8988T (cell line): Measurements from ENCODE around the gene CCL11.
"Not testable (repeated sequence)": the region's sequence is repeated elsewhere in the genome, so short reads cannot be mapped to it uniquely, and the experiment has no call there.

Experiments
- DNase-seq: peaks from one replicate; pipeline ENCODE4 v3.0.0; 2011

CCL11 gene

DNA sequence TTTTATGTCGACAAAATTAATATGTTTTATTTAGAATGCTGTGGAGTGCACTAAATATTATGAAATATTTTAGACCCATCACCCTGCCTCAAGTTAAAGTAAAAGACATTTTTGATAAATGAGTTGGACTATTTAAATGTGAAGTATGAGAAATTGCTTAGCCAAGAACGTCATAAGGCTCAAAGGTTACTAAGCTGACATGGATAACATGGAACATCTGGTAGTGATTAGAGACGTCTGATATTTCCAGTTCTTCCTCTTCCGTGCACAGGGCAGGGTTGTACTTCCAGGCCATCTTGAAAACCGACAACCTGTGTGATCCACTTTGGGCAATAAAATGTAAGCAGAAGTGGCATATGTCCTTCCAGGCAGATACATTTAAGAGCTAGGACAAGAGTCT is 26.5 kb downstream of the CCL11 start:
- no peak for DNase-seq

DNA sequence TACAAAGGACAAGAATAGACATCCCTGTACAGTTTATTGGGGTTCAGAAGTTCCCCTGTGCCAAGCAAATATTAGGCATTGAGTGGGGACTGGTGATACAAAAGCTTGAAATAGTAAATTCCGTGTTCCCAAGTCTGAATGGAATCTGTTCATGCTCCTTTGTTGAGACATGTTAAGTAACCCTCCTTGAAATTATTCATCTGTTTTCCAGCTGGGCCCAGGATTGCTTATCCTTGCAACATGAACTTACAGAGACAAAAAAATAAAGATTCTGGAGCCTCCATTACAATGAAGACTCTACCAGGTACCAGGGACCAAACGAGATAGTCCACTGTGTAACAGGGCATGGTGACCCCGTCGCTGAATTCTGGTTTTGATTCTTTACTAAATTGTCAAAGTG is 27.6 kb downstream of the CCL11 start:
- no peak for DNase-seq

DNA sequence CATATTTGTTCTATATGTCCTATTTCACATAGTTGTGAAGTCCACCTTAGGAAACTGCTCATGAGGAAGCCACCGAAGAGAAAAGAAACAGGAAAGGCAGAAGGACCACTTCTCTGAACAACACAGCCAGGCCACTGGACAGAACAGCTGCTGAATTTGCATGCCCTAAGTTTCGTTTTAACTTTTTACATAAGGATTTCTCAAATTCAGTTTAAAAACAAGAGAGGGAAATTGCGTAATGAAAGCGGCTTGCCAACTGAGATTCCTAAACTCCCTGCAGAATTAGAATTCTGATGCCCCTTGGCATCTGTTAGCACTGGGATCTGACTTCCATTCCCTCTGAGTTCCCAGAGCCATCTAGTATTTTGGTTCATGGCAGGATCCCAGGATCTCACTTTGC is 28.7 kb downstream of the CCL11 start:
- DNase-seq: no peak

DNA sequence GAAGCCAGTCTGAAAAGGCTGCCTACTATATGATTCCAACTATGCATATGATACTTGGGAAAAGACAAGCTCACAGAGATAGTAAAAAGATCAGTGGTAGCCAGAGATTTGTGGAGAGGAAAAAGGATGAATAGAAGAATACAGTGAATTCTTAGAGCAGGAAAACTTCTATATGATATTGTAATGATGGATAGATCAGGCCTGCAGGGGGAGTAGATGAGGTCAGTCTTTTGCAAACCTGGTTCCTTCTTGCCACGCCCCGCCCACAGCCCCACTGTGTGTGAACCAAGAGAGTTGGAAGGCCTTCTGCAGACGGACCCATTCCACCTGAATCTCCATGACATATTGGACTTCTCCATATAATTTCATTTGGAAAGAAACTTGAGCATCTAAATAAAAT is 32.9 kb downstream of the CCL11 start:
- no peak for DNase-seq

DNA sequence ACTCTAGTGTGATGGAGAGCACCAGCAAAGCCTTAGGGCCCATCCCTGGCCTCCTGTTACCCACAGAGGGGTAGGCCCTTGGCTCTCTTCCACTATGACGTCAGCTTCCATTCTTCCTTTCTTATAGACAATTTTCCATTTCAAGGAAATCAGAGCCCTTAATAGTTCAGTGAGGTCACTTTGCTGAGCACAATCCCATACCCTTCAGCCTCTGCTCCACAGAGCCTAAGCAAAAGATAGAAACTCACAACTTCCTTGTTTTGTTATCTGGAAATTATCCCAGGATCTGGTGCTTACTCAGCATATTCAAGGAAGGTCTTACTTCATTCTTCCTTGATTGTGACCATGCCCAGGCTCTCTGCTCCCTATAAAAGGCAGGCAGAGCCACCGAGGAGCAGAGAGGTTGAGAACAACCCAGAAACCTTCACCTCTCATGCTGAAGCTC is 33.5 kb downstream of the CCL11 start, which contains the start of gene CCL8:
CCL8 (plus strand) TSS at position 397 of the 445 bp plus-strand sequence. CDS start 67 bp downstream, outside the sequence.
- DNase-seq: no peak

DNA sequence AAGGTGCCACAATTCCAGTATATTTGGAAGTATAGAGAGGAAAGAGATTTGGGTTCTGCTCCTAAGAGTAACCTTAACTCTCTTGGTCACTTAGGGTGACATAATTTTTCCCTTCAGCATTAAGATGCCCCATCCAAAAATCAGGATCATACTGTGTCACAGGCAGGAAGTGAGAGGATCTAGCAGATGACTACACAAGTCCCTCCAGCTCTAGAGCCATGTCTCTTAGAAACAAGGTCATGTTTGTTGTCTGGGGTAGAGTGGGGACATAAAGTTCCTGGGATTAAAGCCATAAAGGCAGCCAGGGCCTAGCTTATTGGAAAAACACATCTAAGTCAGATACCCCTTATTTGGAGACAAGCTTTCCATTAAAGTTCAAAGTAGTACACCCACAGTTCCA is 36.4 kb downstream of the CCL11 start:
- DNase-seq: no peak

DNA sequence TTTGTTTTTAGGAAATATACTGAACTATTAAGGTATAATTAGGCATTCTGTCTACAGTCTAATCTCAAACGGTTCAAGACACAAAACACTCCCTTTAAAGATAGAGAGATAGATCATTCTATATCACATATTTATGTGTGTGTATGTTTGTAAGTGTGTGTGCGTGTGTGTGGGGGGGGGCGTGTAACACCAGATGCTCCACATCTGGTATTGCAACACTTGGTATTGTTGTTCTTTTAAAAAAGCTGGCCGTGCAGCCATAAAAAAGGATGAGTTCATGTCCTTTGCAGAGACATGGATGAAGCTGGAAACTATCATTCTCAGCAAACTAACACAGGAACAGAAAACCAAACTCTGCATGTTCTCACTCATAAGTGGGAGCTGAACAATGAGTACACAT is 42.0 kb downstream of the CCL11 start:
- DNase-seq: not testable (repeated sequence)

DNA sequence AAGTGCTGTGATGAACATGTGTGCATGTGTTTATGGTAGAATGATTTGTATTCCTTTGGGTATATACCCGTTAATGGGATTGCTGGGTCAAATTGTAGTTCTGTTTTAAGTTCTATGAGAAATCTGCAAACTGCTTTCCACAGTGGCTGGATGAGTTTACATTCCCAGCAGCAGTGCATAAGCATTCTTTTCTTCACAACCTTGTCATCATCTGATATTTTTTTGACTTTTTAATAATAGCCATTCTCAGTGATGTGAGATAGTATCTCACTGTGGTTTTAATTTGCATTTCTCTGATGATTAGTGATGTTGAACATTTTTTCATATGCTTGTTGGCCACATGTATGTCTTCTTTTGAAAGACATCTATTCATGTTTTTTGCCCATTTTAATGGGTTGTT is 52.2 kb downstream of the CCL11 start:
- no peak for DNase-seq
